GM18511 (cell line): ENCODE data around the gene SIX6.
"Not testable (repeated sequence)": the region's sequence is repeated elsewhere in the genome, so short reads cannot be mapped to it uniquely, and the experiment has no call there.

Experiments used
- ATAC-seq: cut with Tn5 transposase; IDR thresholded peaks from one replicate; pipeline ENCODE4 v1.9.1; 2021; ENCODE audit warnings: mild to moderate bottlenecking, moderate library complexity; ENCODE audit not compliant: unreplicated experiment

The SIX6 gene

GRCh38 chr14:60508707-60509437 lies at the start of gene SIX6:
SIX6 (plus strand) TSS chr14:60509146; CDS start chr14:60509399, 253 bp downstream.
- ATAC-seq = no peak

- not testable (repeated sequence) for ATAC-seq
Measured at GRCh38 chr14:60480248-60480647, 28.7 kb upstream of the SIX6 start.

- no peak for ATAC-seq
Measured at GRCh38 chr14:60482743-60483142, 26.2 kb upstream of the SIX6 start.

GRCh38 chr14:60485057-60485597 lies 23.8 kb upstream of the SIX6 start:
- no peak for ATAC-seq

- no peak for ATAC-seq
Measured at GRCh38 chr14:60485598-60486251, 23.2 kb upstream of the SIX6 start, which contains the start of gene C14orf39. C14orf39 (minus strand) TSS chr14:60486063; CDS start chr14:60485078, 985 bp downstream.

- ATAC-seq = no peak
Measured at GRCh38 chr14:60487211-60487610, 21.7 kb upstream of the SIX6 start.

GRCh38 chr14:60488175-60488574 lies 20.8 kb upstream of the SIX6 start:
- no peak for ATAC-seq

- ATAC-seq = no peak
Measured at GRCh38 chr14:60490270-60490669, 18.7 kb upstream of the SIX6 start.

- no peak for ATAC-seq
Measured at GRCh38 chr14:60495946-60496345, 13.0 kb upstream of the SIX6 start.

- ATAC-seq = no peak
Measured at GRCh38 chr14:60502541-60502940, 6.4 kb upstream of the SIX6 start.

GRCh38 chr14:60505448-60505847 lies 3.5 kb upstream of the SIX6 start:
- ATAC-seq = no peak

- no peak for ATAC-seq
Measured at GRCh38 chr14:60506010-60506409, 2.9 kb upstream of the SIX6 start.

GRCh38 chr14:60506462-60506984 lies 2.4 kb upstream of the SIX6 start:
- no peak for ATAC-seq

- no peak for ATAC-seq
Measured at GRCh38 chr14:60506985-60507829, 1.7 kb upstream of the SIX6 start.

- ATAC-seq = no peak
Measured at GRCh38 chr14:60508363-60508706, 611 bp upstream of the SIX6 start.

- ATAC-seq = no peak
Measured at GRCh38 chr14:60509438-60510253, 700 bp downstream of the SIX6 start.

GRCh38 chr14:60510254-60510950 lies 1.5 kb downstream of the SIX6 start:
- ATAC-seq = no peak

- no peak for ATAC-seq
Measured at GRCh38 chr14:60510951-60511599, 2.1 kb downstream of the SIX6 start.

GRCh38 chr14:60512126-60512525 lies 3.2 kb downstream of the SIX6 start:
- ATAC-seq = no peak
